Hepatocyte (in vitro differentiated cells): Measurements from ENCODE around the gene MAST2.

ENCODE experiments used
- CTCF ChIP-seq: fragments of 200-600 bp; sonication (generic); IDR thresholded peaks from 2 replicates; pipeline ENCODE4 v1.5.1; 2016; ENCODE audit warnings: antibody characterized with exemption, mild to moderate bottlenecking; ENCODE audit not compliant: poor library complexity
- EZH2phosphoT487 ChIP-seq: fragments of 200-600 bp; sonication (generic); IDR thresholded peaks from one replicate; pipeline ENCODE4 v1.6.1; 2018; ENCODE audit warnings: antibody characterized with exemption, mild to moderate bottlenecking, low read depth, moderate library complexity; ENCODE audit not compliant: unreplicated experiment, severe bottlenecking

- TF ChIP-seq EZH2phosphoT487 (no peak), CTCF (no peak)
Observed at GRCh38 chr1:46064708-46065107, 261.3 kb downstream of the MAST2 start.
